ENCODE measurements around the gene DNAJC25.
"Not testable (repeated sequence)": the region's sequence is repeated elsewhere in the genome, so short reads cannot be mapped to it uniquely, and the experiment has no call there.

The DNAJC25 gene

DNA sequence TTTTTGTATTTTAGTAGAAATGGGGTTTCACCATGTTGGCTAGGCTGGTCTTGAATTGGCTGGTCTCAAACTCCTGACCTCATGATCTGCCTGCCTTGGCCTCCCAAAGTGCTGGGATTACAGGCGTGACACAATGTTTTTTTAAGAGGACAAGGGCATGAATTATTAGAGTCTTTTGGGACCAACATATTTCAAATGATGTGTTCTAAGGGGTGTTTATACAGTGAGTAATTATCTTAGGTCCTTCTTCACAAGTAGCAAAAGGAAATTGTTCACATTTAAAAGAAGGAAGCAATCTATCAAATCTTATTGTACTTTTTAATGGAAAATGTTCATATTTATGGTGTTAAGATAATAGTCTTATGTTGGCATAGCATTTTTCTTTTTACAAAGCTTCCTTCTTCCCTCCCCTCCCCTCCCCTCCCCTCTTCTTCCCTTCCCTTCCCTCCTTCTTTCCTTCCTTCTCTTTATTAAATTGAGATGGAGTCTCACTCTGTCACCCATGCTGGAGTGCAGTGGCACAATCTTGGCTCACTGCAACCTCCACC, 37.0 kb downstream of the DNAJC25 start:
- DNase-seq (ENCODE audit: low spot score), result no peak

DNA sequence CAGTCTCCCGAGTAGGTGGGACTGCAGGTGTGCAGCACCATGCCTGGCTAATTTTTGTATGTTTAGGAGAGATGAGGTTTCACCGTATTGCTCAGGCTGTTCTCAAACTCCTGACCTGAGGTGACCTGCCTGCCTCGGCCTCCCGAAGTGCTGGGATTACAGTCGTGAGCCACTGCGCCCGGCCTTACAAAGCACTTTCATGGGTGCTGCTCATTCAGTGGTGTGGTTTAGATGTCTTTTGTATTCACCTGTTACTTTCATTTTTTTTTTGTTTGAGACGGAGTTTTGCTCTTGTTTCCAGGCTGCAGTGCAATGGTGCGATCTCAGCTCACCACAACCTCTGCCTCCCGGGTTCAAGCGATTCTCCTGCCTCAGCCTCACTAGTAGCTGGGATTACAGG, 37.5 kb downstream of the DNAJC25 start:
- DNase-seq (ENCODE audit: low spot score), result not testable (repeated sequence)

- no peak for DNase-seq (ENCODE audit: low spot score)
Observed at GRCh38 chr9:111674319-111674718, 43.2 kb downstream of the DNAJC25 start.

DNA sequence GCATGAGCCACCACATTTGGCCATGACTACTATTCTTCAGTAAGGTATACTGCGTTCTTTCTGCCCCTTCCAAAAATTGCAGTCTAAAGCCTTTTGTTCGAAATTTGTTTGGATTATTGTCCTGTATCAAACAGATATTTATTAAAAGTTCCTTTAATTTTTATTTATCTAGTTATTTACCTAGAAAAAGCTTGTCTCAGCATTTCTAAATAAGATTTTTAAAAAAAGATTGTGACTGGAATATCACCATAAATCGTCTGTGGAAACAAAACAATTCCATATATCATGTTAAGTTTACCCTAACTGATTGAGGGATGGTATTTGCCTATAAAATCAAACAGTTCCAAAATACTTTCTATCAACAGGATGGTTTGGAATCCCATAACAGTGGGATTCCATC, 45.0 kb downstream of the DNAJC25 start:
- no peak for DNase-seq (ENCODE audit: low spot score)

DNA sequence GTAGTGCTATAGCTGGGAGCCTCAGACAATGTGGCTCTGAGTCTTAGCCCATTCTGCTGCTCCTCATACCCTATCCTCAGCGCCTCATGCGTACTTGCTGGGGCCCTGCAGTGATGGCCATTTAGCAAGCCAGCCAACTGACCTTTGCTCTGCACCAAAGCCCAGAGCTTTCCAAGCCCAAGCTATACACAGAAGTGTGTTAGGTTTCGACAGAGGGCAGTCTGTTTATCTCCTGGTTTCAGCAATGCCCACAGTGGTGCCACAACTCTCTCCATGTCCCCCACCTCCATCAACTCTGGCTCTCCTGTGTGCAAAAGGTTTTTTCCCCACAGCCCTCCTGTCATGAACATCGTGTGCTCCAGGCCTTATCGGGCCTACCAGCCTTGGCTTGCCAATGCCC, 47.2 kb downstream of the DNAJC25 start:
- DNase-seq (ENCODE audit: low spot score), result no peak

DNA sequence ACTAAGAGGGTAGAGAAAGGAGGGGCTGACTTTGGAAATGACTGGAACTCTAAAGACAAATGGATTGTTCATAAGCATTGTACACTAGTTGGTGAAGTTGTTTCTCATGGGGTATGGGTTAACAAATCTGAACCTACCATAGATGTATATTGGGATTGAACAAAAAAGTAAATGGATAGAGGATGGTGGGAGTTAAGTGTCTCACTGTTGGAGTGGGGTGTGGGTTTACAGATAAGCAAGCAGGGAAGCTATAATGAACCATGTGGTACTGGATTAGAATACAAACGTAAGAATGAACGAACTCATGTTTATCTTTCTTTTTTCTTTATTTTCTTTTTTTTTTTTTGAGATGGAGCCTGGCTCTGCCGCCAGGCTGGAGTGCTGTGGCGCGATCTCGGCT, 48.1 kb downstream of the DNAJC25 start:
- DNase-seq (ENCODE audit: low spot score), result no peak

GRCh38 chr9:111683392-111683791, 52.3 kb downstream of the DNAJC25 start:
- DNase-seq (ENCODE audit: low spot score), result no peak

GRCh38 chr9:111691672-111692329, 60.7 kb downstream of the DNAJC25 start:
- DNase-seq (ENCODE audit: low spot score), result peak; percentile 25

- DNase-seq (ENCODE audit: low spot score), result no peak
Observed at GRCh38 chr9:111696796-111697195, 65.7 kb downstream of the DNAJC25 start.

DNA sequence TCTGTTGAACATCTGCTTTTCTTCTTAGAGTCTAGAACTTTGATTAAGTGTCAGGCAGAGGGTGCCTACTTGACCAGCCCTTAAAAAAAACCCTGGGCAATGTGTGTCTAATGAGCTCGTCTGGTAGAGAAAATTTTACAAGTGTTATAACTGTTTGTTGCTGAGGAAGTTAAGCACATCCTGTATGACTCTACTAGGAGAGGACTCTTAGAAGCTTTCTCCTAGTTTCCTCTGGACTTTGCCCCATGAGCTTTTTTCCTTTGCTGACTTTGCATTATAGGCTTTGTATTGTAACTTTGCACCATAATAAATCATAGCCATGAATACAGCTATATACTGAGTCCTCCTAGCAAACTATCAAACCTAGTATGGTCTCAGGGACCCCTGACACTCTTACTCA, 69.6 kb downstream of the DNAJC25 start:
- DNase-seq (ENCODE audit: low spot score), result no peak
